SK-N-SH treated with all-trans-retinoic acid at 6 μM for 48 hours (cell line): ENCODE data around the gene SURF4.

Experiments
- ATAC-seq: fragments of 200-7000 bp; cut with Tn5 transposase; 3 replicates; pipeline ENCODE4 v1.9.1; 2020; ENCODE audit warnings: mild to moderate bottlenecking, moderate library complexity
- ARNTL ChIP-seq: fragments of 450-650 bp; formaldehyde crosslinking; IDR thresholded peaks from 2 replicates; pipeline ENCODE4 v1.5.0; 2020; ENCODE audit warnings: low read depth, mild to moderate bottlenecking, moderate library complexity, borderline replicate concordance
- CSDC2 ChIP-seq: fragments of 250-450 bp; sonication (Bioruptor Pico); IDR thresholded peaks from 2 replicates; pipeline ENCODE4 v1.5.0; 2020; ENCODE audit warnings: mild to moderate bottlenecking, moderate library complexity
- CSRNP3 ChIP-seq: fragments of 250-450 bp; sonication (Bioruptor Pico); IDR thresholded peaks from 2 replicates; pipeline ENCODE4 v1.5.1; 2021; ENCODE audit warnings: mild to moderate bottlenecking, moderate library complexity
- ESRRG ChIP-seq: fragments of 250-450 bp; sonication (Bioruptor Pico); IDR thresholded peaks from 2 replicates; pipeline ENCODE4 v1.6.1; 2021; ENCODE audit warnings: mild to moderate bottlenecking
- GLIS3 ChIP-seq: fragments of 250-450 bp; sonication (Bioruptor Pico); IDR thresholded peaks from 2 replicates; pipeline ENCODE4 v1.5.0; 2020; ENCODE audit warnings: mild to moderate bottlenecking, moderate library complexity
- OSR1 ChIP-seq: fragments of 250-450 bp; sonication (Bioruptor Pico); IDR thresholded peaks from 2 replicates; pipeline ENCODE4 v1.8.0; 2022; ENCODE audit warnings: moderate library complexity, mild to moderate bottlenecking, inconsistent platforms
- PPARA ChIP-seq: fragments of 250-450 bp; sonication (Bioruptor Pico); IDR thresholded peaks from 2 replicates; pipeline ENCODE4 v1.5.0; 2020; ENCODE audit warnings: mild to moderate bottlenecking, borderline replicate concordance
- RARB ChIP-seq: fragments of 250-450 bp; sonication (Bioruptor Pico); IDR thresholded peaks from 2 replicates; pipeline ENCODE4 v1.8.0; 2021; ENCODE audit warnings: mild to moderate bottlenecking, moderate library complexity
- SNAI2 ChIP-seq: fragments of 250-450 bp; sonication (Bioruptor Pico); IDR thresholded peaks from 2 replicates; pipeline ENCODE4 v1.5.0; 2020; ENCODE audit warnings: mild to moderate bottlenecking, moderate library complexity
- TCF4 ChIP-seq: fragments of 250-450 bp; sonication (Bioruptor Pico); IDR thresholded peaks from 2 replicates; pipeline ENCODE4 v1.8.0; 2021; ENCODE audit warnings: mild to moderate bottlenecking, moderate library complexity, borderline replicate concordance
- TOX ChIP-seq: fragments of 250-450 bp; sonication (Bioruptor Pico); IDR thresholded peaks from 2 replicates; pipeline ENCODE4 v1.8.0; 2021; ENCODE audit warnings: mild to moderate bottlenecking, moderate library complexity, borderline replicate concordance
- TSHZ2 ChIP-seq: fragments of 250-450 bp; sonication (Bioruptor Pico); IDR thresholded peaks from 2 replicates; pipeline ENCODE4 v1.5.0; 2020; ENCODE audit warnings: mild to moderate bottlenecking, moderate library complexity
- ZC3H10 ChIP-seq: fragments of 250-450 bp; sonication (Bioruptor Pico); IDR thresholded peaks from 2 replicates; pipeline ENCODE4 v1.5.1; 2021; ENCODE audit warnings: mild to moderate bottlenecking, moderate library complexity
- ZFP3 ChIP-seq: fragments of 250-450 bp; sonication (Bioruptor Pico); IDR thresholded peaks from 2 replicates; pipeline ENCODE4 v1.5.0; 2020; ENCODE audit warnings: mild to moderate bottlenecking, moderate library complexity
- ZFP30 ChIP-seq: fragments of 450-650 bp; formaldehyde crosslinking; IDR thresholded peaks from 2 replicates; pipeline ENCODE4 v1.5.0; 2022; ENCODE audit warnings: mild to moderate bottlenecking, moderate library complexity
- ZNF565 ChIP-seq: fragments of 450-650 bp; formaldehyde crosslinking; conservative IDR thresholded peaks from 2 replicates; pipeline ENCODE4 v1.5.0; 2020; ENCODE audit warnings: low read depth, mild to moderate bottlenecking, moderate library complexity
- ZNF70 ChIP-seq: fragments of 450-650 bp; formaldehyde crosslinking; IDR thresholded peaks from 2 replicates; pipeline ENCODE4 v1.5.0; 2020; ENCODE audit warnings: mild to moderate bottlenecking, moderate library complexity
- ZNF8 ChIP-seq: fragments of 450-650 bp; formaldehyde crosslinking; IDR thresholded peaks from 2 replicates; pipeline ENCODE4 v1.5.0; 2020; ENCODE audit warnings: mild to moderate bottlenecking, moderate library complexity
- TF ChIP-seq, protein P1 (sequence below): fragments of 250-450 bp; sonication (Bioruptor Pico); IDR thresholded peaks from 2 replicates; pipeline ENCODE4 v1.8.0; 2020; ENCODE audit warnings: mild to moderate bottlenecking, moderate library complexity, borderline replicate concordance

Gene SURF4

GRCh38 chr9:133334161-133334560 lies 41.7 kb downstream of the SURF4 start:
- no peak for TF ChIP-seq ZNF565 (CRISPR knock-in tag)
- TF ChIP-seq GLIS3 (CRISPR knock-in tag): no peak
- no peak for TF ChIP-seq ZNF8 (CRISPR knock-in tag)
- no peak for TF ChIP-seq OSR1 (CRISPR knock-in tag)
- no peak for TF ChIP-seq ZFP3 (CRISPR knock-in tag)
- no peak for TF ChIP-seq ARNTL (CRISPR knock-in tag)
- no peak for TF ChIP-seq SNAI2 (CRISPR knock-in tag)
- no peak for TF ChIP-seq CSDC2 (CRISPR knock-in tag)
- TF ChIP-seq ZC3H10 (CRISPR knock-in tag): no peak
- no peak for TF ChIP-seq TOX
- TF ChIP-seq PPARA: no peak
- no peak for TF ChIP-seq ZFP30 (CRISPR knock-in tag)

DNA sequence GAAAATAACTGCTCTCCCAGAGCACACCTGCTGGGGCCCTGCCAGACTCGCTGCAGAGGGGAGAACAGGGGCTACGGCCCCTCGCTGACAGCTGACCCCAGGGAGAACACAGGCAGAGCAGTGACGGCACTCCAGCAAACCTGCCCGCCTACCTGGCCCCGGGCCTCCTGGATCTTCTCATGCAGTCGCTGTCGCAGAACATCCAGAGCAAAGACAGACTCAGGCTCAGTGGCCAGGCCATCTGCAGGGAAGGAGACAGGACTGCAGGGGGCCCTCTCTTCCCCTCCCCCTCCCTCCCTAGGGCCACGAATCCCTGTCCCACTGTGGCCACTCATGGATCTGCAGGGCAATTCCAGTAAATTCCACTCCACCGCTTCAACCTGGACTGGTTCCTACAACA lies 42.3 kb downstream of the SURF4 start:
- no peak for TF ChIP-seq GLIS3 (CRISPR knock-in tag)
- TF ChIP-seq ZFP3 (CRISPR knock-in tag): no peak
- TF ChIP-seq TOX: no peak
- no peak for TF ChIP-seq ZC3H10 (CRISPR knock-in tag)
- no peak for TF ChIP-seq ZNF70
- TF ChIP-seq TSHZ2 (CRISPR knock-in tag): no peak
- TF ChIP-seq ZNF8 (CRISPR knock-in tag): no peak
- no peak for TF ChIP-seq CSRNP3 (CRISPR knock-in tag)
- TF ChIP-seq, protein P1, sequence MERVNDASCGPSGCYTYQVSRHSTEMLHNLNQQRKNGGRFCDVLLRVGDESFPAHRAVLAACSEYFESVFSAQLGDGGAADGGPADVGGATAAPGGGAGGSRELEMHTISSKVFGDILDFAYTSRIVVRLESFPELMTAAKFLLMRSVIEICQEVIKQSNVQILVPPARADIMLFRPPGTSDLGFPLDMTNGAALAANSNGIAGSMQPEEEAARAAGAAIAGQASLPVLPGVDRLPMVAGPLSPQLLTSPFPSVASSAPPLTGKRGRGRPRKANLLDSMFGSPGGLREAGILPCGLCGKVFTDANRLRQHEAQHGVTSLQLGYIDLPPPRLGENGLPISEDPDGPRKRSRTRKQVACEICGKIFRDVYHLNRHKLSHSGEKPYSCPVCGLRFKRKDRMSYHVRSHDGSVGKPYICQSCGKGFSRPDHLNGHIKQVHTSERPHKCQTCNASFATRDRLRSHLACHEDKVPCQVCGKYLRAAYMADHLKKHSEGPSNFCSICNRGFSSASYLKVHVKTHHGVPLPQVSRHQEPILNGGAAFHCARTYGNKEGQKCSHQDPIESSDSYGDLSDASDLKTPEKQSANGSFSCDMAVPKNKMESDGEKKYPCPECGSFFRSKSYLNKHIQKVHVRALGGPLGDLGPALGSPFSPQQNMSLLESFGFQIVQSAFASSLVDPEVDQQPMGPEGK: no peak
- TF ChIP-seq TCF4 (CRISPR knock-in tag): no peak
- ATAC-seq: no peak

More at GRCh38 chr9:133334161-133334560, 41.7 kb downstream of the SURF4 start:
- no peak for ATAC-seq

DNA sequence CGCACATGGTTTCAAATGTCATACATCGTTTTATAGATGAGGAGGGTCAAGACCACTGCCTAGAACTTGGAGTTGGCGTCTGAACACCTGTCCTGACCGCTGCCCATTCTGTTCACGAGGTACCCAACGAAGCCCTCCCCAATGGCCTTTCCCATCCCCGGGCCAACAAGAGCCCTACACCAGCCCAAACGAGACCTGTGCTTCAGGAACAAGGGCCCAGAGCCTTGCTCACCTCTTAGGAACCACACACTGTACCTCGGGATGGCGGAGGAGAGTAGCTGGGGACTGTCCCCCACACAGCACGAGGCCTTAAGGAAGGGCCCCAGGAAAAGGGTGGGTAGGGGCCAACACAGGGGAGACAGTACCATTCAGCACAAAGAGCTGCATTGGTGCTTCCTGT lies 42.8 kb downstream of the SURF4 start:
- no peak for ATAC-seq
- TF ChIP-seq, protein P1: no peak
- TF ChIP-seq ESRRG (CRISPR knock-in tag) (no peak), PPARA (no peak), ZNF565 (CRISPR knock-in tag) (no peak), ARNTL (CRISPR knock-in tag) (no peak), CSDC2 (CRISPR knock-in tag) (no peak)

- ATAC-seq: no peak
- TF ChIP-seq ZFP30 (CRISPR knock-in tag): no peak
- no peak for TF ChIP-seq TOX
- no peak for TF ChIP-seq ZC3H10 (CRISPR knock-in tag)
- no peak for TF ChIP-seq RARB (CRISPR knock-in tag)
- TF ChIP-seq ESRRG (CRISPR knock-in tag): no peak
Measured at GRCh38 chr9:133332381-133332730, 43.5 kb downstream of the SURF4 start.
